PC-3 (cell line): ENCODE measurements around the gene NFIX. TPM values are rescaled to one million over a fixed set of nuclear protein-coding genes. Genes with fewer than 3 reads are reported as not detected.

Experiments
- ATAC-seq: fragments of 200-7000 bp; cut with Tn5 transposase; 2 replicates; pipeline ENCODE4 v1.9.1; 2020; ENCODE audit warnings: mild to moderate bottlenecking, moderate library complexity
- BruUV-seq: library from RNA; stranded (reverse); fragments of 400-500 nt; replicated peaks from 2 replicates; lab custom pipeline; 2021; lab: Mats Ljungman, UMichigan
- CTCF ChIA-PET: fragments of 300-600 bp; sonication (Branson Sonifier 250); formaldehyde crosslinking; loops from one replicate; lab custom pipeline; 2022; ENCODE audit warnings: antibody characterized with exemption; lab: Charles Lee
- POLR2A ChIA-PET: fragments of 300-600 bp; sonication (Branson Sonifier 250); formaldehyde crosslinking; loops from one replicate; lab custom pipeline; 2022; ENCODE audit warnings: antibody characterized with exemption; ENCODE audit not compliant: unreplicated experiment; lab: Charles Lee
- DNase-seq: peaks from one replicate; pipeline ENCODE4 v3.0.0-alpha.2; 2015
- H2AFZ ChIP-seq: fragments of 300-600 bp; sonication (generic); 2 replicates; pipeline ENCODE4 v1.6.0; 2016; ENCODE audit warnings: antibody characterized with exemption, low read length
- H3F3A ChIP-seq: fragments of 300-600 bp; sonication (generic); one replicate; pipeline ENCODE4 v1.6.0; 2017; ENCODE audit warnings: antibody characterized with exemption, low read length, control low read depth, mild to moderate bottlenecking; ENCODE audit not compliant: unreplicated experiment
- H3K27ac ChIP-seq: fragments of 300-600 bp; sonication (generic); 2 replicates; pipeline ENCODE4 v1.5.1; 2016; ENCODE audit warnings: mild to moderate bottlenecking, low read length
- H3K27me3 ChIP-seq: fragments of 300-600 bp; sonication (generic); 2 replicates; pipeline ENCODE4 v1.6.1; 2016; ENCODE audit warnings: low read length, mixed read lengths
- H3K36me3 ChIP-seq: fragments of 300-600 bp; sonication (generic); 2 replicates; pipeline ENCODE4 v1.6.1; 2016; ENCODE audit warnings: low read depth, mixed run types, low read length, mixed read lengths
- H3K4me1 ChIP-seq: fragments of 300-600 bp; sonication (generic); 2 replicates; pipeline ENCODE4 v1.5.1; 2016; ENCODE audit warnings: low read length; ENCODE audit not compliant: insufficient read depth
- H3K4me2 ChIP-seq: fragments of 300-600 bp; sonication (generic); 2 replicates; pipeline ENCODE4 v1.6.0; 2016; ENCODE audit warnings: low read length
- H3K4me3 ChIP-seq: fragments of 300-600 bp; sonication (generic); 2 replicates; pipeline ENCODE4 v1.5.1; 2016; ENCODE audit warnings: mild to moderate bottlenecking, low read length, mixed read lengths
- H3K79me2 ChIP-seq: fragments of 300-600 bp; sonication (generic); 2 replicates; pipeline ENCODE4 v1.6.1; 2017; ENCODE audit warnings: low read length, mixed read lengths
- H3K9ac ChIP-seq: fragments of 300-600 bp; sonication (generic); 2 replicates; pipeline ENCODE4 v1.6.0; 2016; ENCODE audit warnings: mild to moderate bottlenecking, low read length
- H3K9me2 ChIP-seq: fragments of 300-600 bp; sonication (generic); replicated peaks from 2 replicates; pipeline ENCODE4 v1.6.1; 2016; ENCODE audit warnings: mixed run types, low read length, mixed read lengths
- H3K9me3 ChIP-seq: fragments of 300-600 bp; sonication (generic); 2 replicates; pipeline ENCODE4 v1.6.1; 2016; ENCODE audit warnings: low read length, mixed read lengths
- H4K20me1 ChIP-seq: fragments of 300-600 bp; sonication (generic); 2 replicates; pipeline ENCODE4 v1.6.1; 2016; ENCODE audit warnings: low read length, mixed read lengths
- EZH2 ChIP-seq: fragments of 300-600 bp; sonication (generic); IDR thresholded peaks from one replicate; pipeline ENCODE4 v1.6.1; 2017; ENCODE audit warnings: antibody characterized with exemption, mild to moderate bottlenecking, low read length; ENCODE audit not compliant: unreplicated experiment
- EZH2phosphoT487 ChIP-seq: fragments of 300-600 bp; sonication (generic); IDR thresholded peaks from 2 replicates; pipeline ENCODE4 v1.6.1; 2018; ENCODE audit warnings: mild to moderate bottlenecking, antibody characterized with exemption, low read length, borderline replicate concordance
- intact Hi-C: fragments of 100-400 bp; cut with micrococcal nuclease; formaldehyde crosslinking; loops from 2 replicates; pipeline ENCODE4 v1.9.0; 2023
- total RNA-seq: library from RNA; depleted of rRNA; stranded (reverse); fragments of >200 nt; gene quantifications from 2 replicates; pipeline ENCODE4 v1.2.3, GENCODE V29; 2014
- TF ChIP-seq, protein P1 (sequence below): fragments of 300-600 bp; sonication (generic); conservative IDR thresholded peaks from 2 replicates; pipeline ENCODE4 v1.5.1; 2017; ENCODE audit warnings: antibody characterized with exemption, low read depth, mild to moderate bottlenecking, low read length

The NFIX gene
- total RNA-seq, 1 experiment from 2014 or later, result 43.3 TPM

DNA sequence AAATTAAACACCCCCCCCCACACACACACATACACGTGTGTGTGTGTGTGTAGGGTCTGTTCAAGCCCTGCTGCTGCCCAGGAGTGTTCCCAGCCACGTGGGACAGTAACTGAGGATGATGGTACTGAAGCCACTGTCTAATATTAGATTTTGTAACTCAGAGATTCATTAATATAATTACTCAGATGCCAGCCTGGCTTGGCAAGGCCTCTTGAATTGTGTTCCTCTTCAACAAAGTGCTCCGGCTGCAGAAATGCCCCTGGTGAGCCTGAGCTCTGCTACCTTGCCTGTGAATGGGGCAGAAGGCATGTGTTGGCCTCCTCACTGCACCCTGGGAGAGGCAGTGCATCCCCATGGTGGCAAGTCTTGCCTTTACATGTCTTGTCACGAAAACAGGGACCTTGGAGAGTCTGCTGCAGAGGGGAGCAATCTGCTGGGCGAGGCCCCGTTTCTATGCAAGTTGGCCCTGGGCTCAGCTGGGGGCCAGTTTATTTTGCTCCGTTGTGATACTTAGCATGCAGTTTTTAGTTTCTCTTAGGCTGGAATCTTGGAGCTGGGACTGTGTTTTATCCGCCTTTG is 44.0 kb downstream of the NFIX start:
- H3K79me2 ChIP-seq, result peaks cover 96% of the 10 kb centered on the region
- ATAC-seq (no peak), DNase-seq (no peak)
- no peak overlapping the region for H3K4me2 ChIP-seq
- intact Hi-C loops, result no loop called here
- H3K9ac ChIP-seq, result no peak overlapping the region
- no TSS peak for BruUV-seq
- H3K9me3 ChIP-seq, result no peaks in the 10 kb centered on the region
- H3K9me2 ChIP-seq, result no peaks in the 10 kb centered on the region
- H3K4me3 ChIP-seq, result no peak overlapping the region
- no peaks in the 10 kb centered on the region for H3K27me3 ChIP-seq
- no peak overlapping the region for H3K27ac ChIP-seq
- ChIA-PET CTCF (no interaction called here), POLR2A (no interaction called here)
- H3K4me1 ChIP-seq, result peaks cover 41% of the 10 kb centered on the region
- TF ChIP-seq EZH2phosphoT487 (no peak), EZH2 (no peak)
- TF ChIP-seq, protein P1, sequence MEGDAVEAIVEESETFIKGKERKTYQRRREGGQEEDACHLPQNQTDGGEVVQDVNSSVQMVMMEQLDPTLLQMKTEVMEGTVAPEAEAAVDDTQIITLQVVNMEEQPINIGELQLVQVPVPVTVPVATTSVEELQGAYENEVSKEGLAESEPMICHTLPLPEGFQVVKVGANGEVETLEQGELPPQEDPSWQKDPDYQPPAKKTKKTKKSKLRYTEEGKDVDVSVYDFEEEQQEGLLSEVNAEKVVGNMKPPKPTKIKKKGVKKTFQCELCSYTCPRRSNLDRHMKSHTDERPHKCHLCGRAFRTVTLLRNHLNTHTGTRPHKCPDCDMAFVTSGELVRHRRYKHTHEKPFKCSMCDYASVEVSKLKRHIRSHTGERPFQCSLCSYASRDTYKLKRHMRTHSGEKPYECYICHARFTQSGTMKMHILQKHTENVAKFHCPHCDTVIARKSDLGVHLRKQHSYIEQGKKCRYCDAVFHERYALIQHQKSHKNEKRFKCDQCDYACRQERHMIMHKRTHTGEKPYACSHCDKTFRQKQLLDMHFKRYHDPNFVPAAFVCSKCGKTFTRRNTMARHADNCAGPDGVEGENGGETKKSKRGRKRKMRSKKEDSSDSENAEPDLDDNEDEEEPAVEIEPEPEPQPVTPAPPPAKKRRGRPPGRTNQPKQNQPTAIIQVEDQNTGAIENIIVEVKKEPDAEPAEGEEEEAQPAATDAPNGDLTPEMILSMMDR, result no peak
- H4K20me1 ChIP-seq, result no peaks in the 10 kb centered on the region
- H3F3A ChIP-seq, result no peaks in the 10 kb centered on the region
- peaks cover 8% of the 10 kb centered on the region; the same call in 1 of the 2 replicates for H3K36me3 ChIP-seq
- no peak overlapping the region for H2AFZ ChIP-seq

DNA sequence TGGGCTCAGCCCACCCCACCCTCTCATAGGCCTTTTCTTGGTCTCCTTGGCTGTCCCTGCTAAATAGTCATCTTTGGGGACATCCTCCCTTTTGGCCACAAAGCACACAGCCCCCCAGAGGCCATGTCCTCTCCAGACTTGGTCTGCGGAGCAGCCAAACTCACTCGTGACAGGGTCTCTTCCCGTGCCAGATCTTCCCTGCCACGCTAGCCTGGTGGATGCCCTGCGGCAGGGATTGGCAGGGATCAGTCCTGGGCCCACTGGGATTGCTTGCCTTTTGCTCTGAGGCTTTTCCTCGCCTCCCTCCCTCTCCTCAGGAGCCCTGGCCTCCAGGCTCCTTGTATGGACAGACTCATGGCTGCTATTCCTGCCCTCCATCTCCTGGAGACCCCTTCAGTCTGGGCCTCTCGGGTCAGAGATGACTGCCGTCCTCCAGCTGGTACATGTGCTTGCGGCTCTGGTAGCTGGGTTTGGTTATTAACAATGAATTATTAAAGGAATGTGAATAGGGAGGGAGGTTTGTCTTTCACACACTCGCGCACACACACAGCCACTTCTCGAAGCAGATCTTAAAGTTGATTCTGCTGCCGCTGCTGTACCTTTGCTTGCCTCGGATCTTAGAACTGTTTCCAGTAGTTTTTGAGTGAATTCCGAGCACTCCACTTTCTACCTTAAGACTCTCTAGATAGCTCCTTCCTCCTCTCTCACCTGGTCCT is 45.1 kb downstream of the NFIX start:
- Histone ChIP-seq H4K20me1 (no peaks in the 10 kb centered on the region), H3K27ac (no peak overlapping the region), H2AFZ (no peak overlapping the region), H3K36me3 (peaks cover 8% of the 10 kb centered on the region), H3K9me2 (no peaks in the 10 kb centered on the region), H3K4me3 (no peak overlapping the region), H3K27me3 (no peaks in the 10 kb centered on the region), H3K79me2 (peaks cover 96% of the 10 kb centered on the region), H3K9ac (no peak overlapping the region), H3F3A (no peaks in the 10 kb centered on the region), H3K9me3 (no peaks in the 10 kb centered on the region), H3K4me2 (no peak overlapping the region), H3K4me1 (peaks cover 39% of the 10 kb centered on the region)
- TF ChIP-seq EZH2 (no peak), EZH2phosphoT487 (no peak)
- TF ChIP-seq, protein P1, result no peak
- ATAC-seq (no peak), DNase-seq (no peak)
- CTCF ChIA-PET, result interaction anchor here (0.6 kb wide), 1 partner anchor 74 kb away, joined by 4 read pairs; no protein-coding TSS in a partner anchor
- POLR2A ChIA-PET, result no interaction called here
- intact Hi-C loops, result no loop called here
- BruUV-seq, result no TSS peak

DNA sequence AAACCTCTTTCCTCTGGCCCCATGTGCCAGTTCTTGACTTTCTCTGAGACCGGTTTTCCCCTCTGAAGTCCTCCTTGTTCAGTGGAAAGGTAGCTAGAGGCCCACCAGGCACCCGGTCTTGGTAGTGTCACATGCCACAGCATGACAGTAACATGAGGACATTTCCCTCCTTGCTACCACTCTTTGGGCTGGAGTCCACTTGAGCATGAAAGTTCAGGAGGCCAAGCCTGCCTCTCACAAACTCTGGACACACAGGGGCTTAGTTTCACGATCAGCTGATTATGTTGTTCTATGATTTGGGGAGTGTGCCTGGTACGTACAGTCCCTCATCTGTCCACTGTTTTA is 45.6 kb downstream of the NFIX start:
- peaks cover 96% of the 10 kb centered on the region for H3K79me2 ChIP-seq
- no peak for ATAC-seq

More for the DNA sequence above, 45.6 kb downstream of the NFIX start:
- Histone ChIP-seq H3K9me3 (no peaks in the 10 kb centered on the region), H3F3A (no peaks in the 10 kb centered on the region), H3K4me3 (no peak overlapping the region), H3K4me2 (no peak overlapping the region), H3K9ac (no peak overlapping the region), H4K20me1 (no peaks in the 10 kb centered on the region), H2AFZ (no peak overlapping the region), H3K4me1 (peaks cover 34% of the 10 kb centered on the region), H3K27ac (no peak overlapping the region), H3K36me3 (peaks cover 12% of the 10 kb centered on the region), H3K9me2 (no peaks in the 10 kb centered on the region), H3K27me3 (no peaks in the 10 kb centered on the region)
- DNase-seq, result no peak
- no TSS peak for BruUV-seq
- ChIA-PET CTCF (interaction anchor here (0.6 kb wide), 2 partner anchors 37 to 74 kb away, joined by 3 to 4 read pairs; no protein-coding TSS in a partner anchor), POLR2A (no interaction called here)
- intact Hi-C loops, result no loop called here
- TF ChIP-seq EZH2phosphoT487, result no peak
- TF ChIP-seq EZH2, result no peak
- TF ChIP-seq, protein P1, result no peak
